Parathyroid adenoma (tissue), 2 donors: ENCODE results near the gene ZSWIM5.
"Not testable (repeated sequence)": the region's sequence is repeated elsewhere in the genome, so short reads cannot be mapped to it uniquely, and the experiment has no call there.

Source experiments
- H2AFZ ChIP-seq: fragments of 300-600 bp; sonication (generic); one replicate; pipeline ENCODE4 v1.7.0; 2017; ENCODE audit warnings: antibody characterized with exemption, mild to moderate bottlenecking
- H3K27ac ChIP-seq: fragments of 300-600 bp; sonication (generic); one replicate; pipeline ENCODE4 v1.7.0; 2017
- H3K27me3 ChIP-seq: fragments of 300-600 bp; sonication (generic); one replicate; pipeline ENCODE4 v1.7.0; 2017; ENCODE audit warnings: low read length; ENCODE audit not compliant: control insufficient read depth, insufficient read depth
- H3K36me3 ChIP-seq: fragments of 300-600 bp; sonication (generic); one replicate; pipeline ENCODE4 v1.7.0; 2017; ENCODE audit warnings: low read length; ENCODE audit not compliant: control insufficient read depth, insufficient read depth
- H3K4me1 ChIP-seq: fragments of 300-600 bp; sonication (generic); one replicate; pipeline ENCODE4 v1.7.0; 2017; ENCODE audit warnings: control low read depth
- H3K4me2 ChIP-seq: fragments of 300-600 bp; sonication (generic); one replicate; pipeline ENCODE4 v1.7.0; 2017; ENCODE audit warnings: low read length
- H3K4me3 ChIP-seq: fragments of 300-600 bp; sonication (generic); one replicate; pipeline ENCODE4 v1.7.0; 2017; ENCODE audit warnings: low read depth, low read length
- H3K79me2 ChIP-seq: fragments of 300-600 bp; sonication (generic); one replicate; pipeline ENCODE4 v1.7.0; 2017; ENCODE audit warnings: control low read depth
- H3K9ac ChIP-seq: fragments of 300-600 bp; sonication (generic); one replicate; pipeline ENCODE4 v1.7.0; 2017; ENCODE audit warnings: mild to moderate bottlenecking
- H3K9me3 ChIP-seq: fragments of 300-600 bp; sonication (generic); one replicate; pipeline ENCODE4 v1.7.0; 2017; ENCODE audit warnings: low read length; ENCODE audit not compliant: control insufficient read depth
- CTCF ChIP-seq: fragments of 300-600 bp; sonication (generic); IDR thresholded peaks from one replicate; pipeline ENCODE4 v1.7.0; 2017; ENCODE audit warnings: antibody characterized with exemption, mild to moderate bottlenecking
- donor health status: primary hyperparathyroidism.

Gene ZSWIM5

GRCh38 chr1:45107782-45108181, 98.6 kb downstream of the ZSWIM5 start:
- Histone ChIP-seq H3K27me3 (no peaks in the 10 kb centered on the region), H3K9ac (no peak overlapping the region)
- TF ChIP-seq CTCF = no peak

DNA sequence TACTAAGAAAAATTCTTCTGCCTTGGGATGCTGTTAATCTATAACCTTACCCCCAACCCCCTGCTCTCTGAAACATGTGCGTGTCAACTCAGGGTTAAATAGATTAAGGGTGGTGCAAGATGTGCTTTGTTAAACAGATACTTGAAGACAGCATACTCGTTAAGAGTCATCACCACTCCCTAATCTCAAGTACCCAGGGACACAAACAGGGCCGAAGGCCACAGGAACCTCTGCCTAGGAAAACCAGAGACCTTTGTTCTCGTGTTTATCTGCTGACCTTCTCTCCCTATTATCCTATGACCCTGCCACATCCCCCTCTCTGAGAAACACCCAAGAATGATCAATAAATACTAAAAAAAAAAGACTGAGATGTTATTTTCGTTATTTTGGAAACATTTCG, 99.5 kb downstream of the ZSWIM5 start:
- H3K27me3 ChIP-seq, H3K4me3 ChIP-seq, H3K4me2 ChIP-seq, H3K9me3 ChIP-seq, H3K27ac ChIP-seq, H2AFZ ChIP-seq, H3K4me1 ChIP-seq, H3K79me2 ChIP-seq, H3K36me3 ChIP-seq, H3K9ac ChIP-seq: not testable (repeated sequence)

More at GRCh38 chr1:45107782-45108181, 98.6 kb downstream of the ZSWIM5 start:
- H3K4me1 ChIP-seq = peaks cover 2% of the 10 kb centered on the region
- H3K79me2 ChIP-seq = no peaks in the 10 kb centered on the region
- no peak overlapping the region for H3K4me3 ChIP-seq
- H3K4me2 ChIP-seq = no peak overlapping the region
- no peaks in the 10 kb centered on the region for H3K36me3 ChIP-seq
- H3K27ac ChIP-seq = no peak overlapping the region
- H3K9me3 ChIP-seq = no peaks in the 10 kb centered on the region
- no peak overlapping the region for H2AFZ ChIP-seq

GRCh38 chr1:45106156-45106545, 100.3 kb downstream of the ZSWIM5 start:
- H3K9me3 ChIP-seq, H3K9ac ChIP-seq, H3K27me3 ChIP-seq, H3K36me3 ChIP-seq, H3K4me1 ChIP-seq, H3K4me3 ChIP-seq, H3K79me2 ChIP-seq, H3K27ac ChIP-seq, H2AFZ ChIP-seq, H3K4me2 ChIP-seq: not testable (repeated sequence)

DNA sequence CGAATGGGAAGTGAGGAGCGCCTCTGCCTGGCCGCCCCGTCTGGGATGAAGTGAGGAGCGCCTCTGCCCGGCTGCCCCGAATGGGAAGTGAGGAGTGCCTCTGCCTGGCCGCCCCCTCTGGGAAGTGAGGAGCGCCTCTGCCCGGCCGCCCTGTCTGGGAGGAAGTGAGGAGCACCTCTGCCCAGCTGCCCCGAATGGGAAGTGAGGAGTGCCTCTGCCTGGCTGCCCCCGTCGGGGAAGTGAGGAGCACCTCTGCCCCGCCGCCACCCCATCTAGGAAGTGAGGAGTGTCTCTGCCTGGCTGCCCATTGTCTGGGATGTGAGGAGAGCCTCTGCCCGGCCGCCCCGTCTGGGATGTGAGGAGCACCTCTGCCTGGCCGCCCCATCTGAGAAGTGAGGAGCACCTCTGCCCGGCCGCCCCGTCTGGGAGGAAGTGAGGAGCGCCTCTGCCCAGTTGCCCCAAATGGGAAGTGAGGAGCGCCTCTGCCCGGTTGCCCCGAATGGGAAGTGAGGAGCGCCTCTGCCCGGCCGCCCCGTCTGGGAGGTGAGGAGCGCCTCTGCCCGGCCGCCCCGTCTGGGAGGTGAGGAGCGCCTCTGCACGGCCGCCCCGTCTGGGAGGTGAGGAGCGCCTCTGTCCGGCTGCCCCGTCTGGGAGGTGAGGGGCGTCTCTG, 100.8 kb downstream of the ZSWIM5 start:
- H3K4me1 ChIP-seq, H3K27ac ChIP-seq, H3K27me3 ChIP-seq, H3K4me3 ChIP-seq, H3K9me3 ChIP-seq, H3K79me2 ChIP-seq, H2AFZ ChIP-seq, H3K4me2 ChIP-seq, H3K36me3 ChIP-seq, H3K9ac ChIP-seq: not testable (repeated sequence)

- no peak overlapping the region for H2AFZ ChIP-seq
- no peak overlapping the region for H3K9ac ChIP-seq
- no peak for TF ChIP-seq CTCF
- no peak overlapping the region for H3K4me2 ChIP-seq
- no peaks in the 10 kb centered on the region for H3K9me3 ChIP-seq
- no peaks in the 10 kb centered on the region for H3K4me1 ChIP-seq
- no peaks in the 10 kb centered on the region for H3K27me3 ChIP-seq
- H3K36me3 ChIP-seq = no peaks in the 10 kb centered on the region
- no peak overlapping the region for H3K4me3 ChIP-seq
- H3K79me2 ChIP-seq = no peaks in the 10 kb centered on the region
- no peak overlapping the region for H3K27ac ChIP-seq
Observed at GRCh38 chr1:45103534-45103933, 102.9 kb downstream of the ZSWIM5 start.

- H3K9me3 ChIP-seq = no peaks in the 10 kb centered on the region
- no peak overlapping the region for H3K4me2 ChIP-seq
- H3K36me3 ChIP-seq = no peaks in the 10 kb centered on the region
- H3K27me3 ChIP-seq = no peaks in the 10 kb centered on the region
- no peak overlapping the region for H2AFZ ChIP-seq
- no peaks in the 10 kb centered on the region for H3K79me2 ChIP-seq
- no peak for TF ChIP-seq CTCF
- H3K4me1 ChIP-seq = no peaks in the 10 kb centered on the region
- no peak overlapping the region for H3K9ac ChIP-seq
- H3K27ac ChIP-seq = no peak overlapping the region
- H3K4me3 ChIP-seq = no peak overlapping the region
Observed at GRCh38 chr1:45101947-45102346, 104.5 kb downstream of the ZSWIM5 start.

DNA sequence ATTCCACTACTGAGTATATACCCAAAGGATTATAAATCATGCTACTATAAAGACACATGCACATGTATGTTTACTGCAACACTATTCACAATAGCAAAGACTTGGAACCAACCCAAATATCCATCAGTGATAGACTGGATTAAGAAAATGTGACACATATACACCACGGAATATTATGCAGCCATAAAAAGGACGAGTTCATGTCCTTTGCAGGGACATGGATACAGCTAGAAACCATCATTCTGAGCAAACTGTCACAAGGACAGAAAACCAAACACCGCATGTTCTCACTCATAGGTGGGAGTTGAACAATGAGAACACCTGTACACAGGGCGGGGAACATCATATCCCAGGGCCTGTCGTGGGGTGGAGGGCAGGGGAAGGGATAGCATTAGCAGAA, 104.9 kb downstream of the ZSWIM5 start:
- H2AFZ ChIP-seq, H3K27me3 ChIP-seq, H3K9ac ChIP-seq, H3K4me3 ChIP-seq, H3K4me1 ChIP-seq, H3K36me3 ChIP-seq, H3K4me2 ChIP-seq, H3K79me2 ChIP-seq, H3K9me3 ChIP-seq, H3K27ac ChIP-seq: not testable (repeated sequence)
